Measurements from ENCODE around the gene PI4K2A.
"Not testable (repeated sequence)": the region's sequence is repeated elsewhere in the genome, so short reads cannot be mapped to it uniquely, and the experiment has no call there.

The PI4K2A gene

GRCh38 chr10:97673736-97674525, 33.5 kb downstream of the PI4K2A start:
- no peak overlapping the region for H3K4me3 ChIP-seq (ENCODE audit: low read length)
- DNase-seq (ENCODE audit: low read depth): peak; percentile 57
- no peak for TF ChIP-seq CTCF (IDR thresholded peaks at IDR 0.05; ENCODE audit: insufficient read depth, low read depth, low read length, missing control alignments)

- TF ChIP-seq CTCF (IDR thresholded peaks at IDR 0.05; ENCODE audit: insufficient read depth, low read depth, low read length, missing control alignments): no peak
- H3K4me3 ChIP-seq (ENCODE audit: low read length): no peak overlapping the region
- no peak for DNase-seq (ENCODE audit: low read depth)
Observed at GRCh38 chr10:97675222-97675621, 34.8 kb downstream of the PI4K2A start.

- peak; percentile 89 for TF ChIP-seq CTCF (IDR thresholded peaks at IDR 0.05; ENCODE audit: insufficient read depth, low read depth, low read length, missing control alignments)
- no peak overlapping the region for H3K4me3 ChIP-seq (ENCODE audit: low read length)
- DNase-seq (ENCODE audit: low read depth): peak; percentile 72
Observed at GRCh38 chr10:97676770-97677581, 36.5 kb downstream of the PI4K2A start.

DNA sequence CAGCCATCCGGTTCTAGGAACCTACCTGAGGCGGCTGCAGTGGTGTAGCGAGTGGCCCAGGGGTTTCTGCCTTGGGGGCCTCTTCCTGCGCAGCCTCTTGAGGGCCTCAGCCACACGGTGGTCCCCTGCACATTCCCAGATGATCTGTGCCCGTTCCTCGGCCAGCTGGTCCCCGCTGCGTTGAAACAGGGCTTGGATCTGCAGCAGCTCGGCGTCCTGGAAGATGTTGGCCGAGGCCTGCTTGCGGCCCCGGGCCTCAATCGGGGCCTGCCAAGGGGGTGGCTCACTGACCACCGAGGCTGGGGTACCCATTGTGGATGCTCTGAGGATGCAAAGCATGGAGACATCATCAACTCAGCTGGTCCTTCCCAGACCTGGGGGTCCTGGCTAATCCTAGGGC, 39.1 kb downstream of the PI4K2A start:
- TF ChIP-seq CTCF (IDR thresholded peaks at IDR 0.05; ENCODE audit: insufficient read depth, low read depth, low read length, missing control alignments): no peak
- no peak for DNase-seq (ENCODE audit: low read depth)
- H3K4me3 ChIP-seq (ENCODE audit: low read length): no peak overlapping the region

GRCh38 chr10:97682042-97682441, 41.6 kb downstream of the PI4K2A start:
- peak; percentile 55 for DNase-seq (ENCODE audit: low read depth)
- peak overlapping the region; percentile 10 for H3K4me3 ChIP-seq (ENCODE audit: low read length)
- no peak for TF ChIP-seq CTCF (IDR thresholded peaks at IDR 0.05; ENCODE audit: insufficient read depth, low read depth, low read length, missing control alignments)

GRCh38 chr10:97683556-97684367, 43.3 kb downstream of the PI4K2A start:
- peak overlapping the region; percentile 99 for H3K4me3 ChIP-seq (ENCODE audit: low read length)
- peak; percentile 8 for TF ChIP-seq CTCF (IDR thresholded peaks at IDR 0.05; ENCODE audit: insufficient read depth, low read depth, low read length, missing control alignments)
- DNase-seq (ENCODE audit: low read depth): peak; percentile 61

DNA sequence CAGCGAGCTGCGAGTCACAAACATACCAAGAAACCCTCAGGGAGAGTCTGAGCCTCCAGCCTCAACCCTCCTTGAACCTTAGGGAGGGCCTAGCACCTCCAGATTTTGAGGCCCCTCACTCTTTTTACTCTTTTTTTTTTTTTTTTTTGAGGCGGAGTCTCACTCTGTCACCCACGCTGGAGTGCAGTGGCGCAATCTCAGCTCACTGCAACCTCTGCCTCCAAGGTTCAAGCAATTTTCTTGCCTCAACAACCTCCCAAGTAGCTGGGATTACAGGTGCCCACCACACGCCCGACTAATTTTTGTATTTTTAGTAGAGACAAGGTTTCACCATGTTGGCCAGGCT, 43.9 kb downstream of the PI4K2A start:
- H3K4me3 ChIP-seq (ENCODE audit: low read length): peak overlapping the region; percentile 99
- DNase-seq (ENCODE audit: low read depth): not testable (repeated sequence)

All from epithelial cell of esophagus (primary cell).